ENCODE results near the gene PPP4R3A.

- TF ChIP-seq CTCF (IDR thresholded peaks at IDR 0.05) (no peak), POLR2A (IDR thresholded peaks at IDR 0.05) (no peak)
Observed at GRCh38 chr14:91444335-91445020, 65.6 kb downstream of the PPP4R3A start.

All from body of pancreas (tissue), 4 donors.